Stimulated activated CD8-positive, alpha-beta memory T cell treated with anti-CD3 and anti-CD28 coated beads, Interleukin-12 subunit alpha, Interleukin-12 subunit beta, amount 100 ng/mL, for 24 hours (primary cell): ENCODE measurements around the gene RCBTB2.

Experiments used
- DNase-seq: peaks from one replicate; pipeline ENCODE4 v3.0.0-alpha.2; 2020; ENCODE audit errors: extremely low read depth

The RCBTB2 gene

DNA sequence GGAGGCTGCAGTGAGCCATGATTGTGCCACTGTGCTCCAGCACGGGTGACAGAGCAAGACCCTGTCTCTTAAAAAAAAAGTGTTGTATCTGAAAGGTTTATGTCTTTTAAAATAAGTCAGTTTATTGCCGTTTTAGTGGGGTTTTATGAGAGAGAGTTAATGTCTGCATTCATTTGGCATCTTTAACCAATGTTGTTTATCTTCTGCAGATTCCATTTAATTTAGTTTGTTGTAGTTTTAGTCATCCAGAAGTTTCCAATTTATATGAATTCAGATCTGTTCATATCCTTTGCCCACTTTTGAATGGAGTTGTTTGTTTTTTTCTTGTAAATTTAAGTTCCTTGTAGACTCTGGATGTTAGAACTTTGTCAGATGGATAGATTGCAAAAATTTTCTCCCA is 83.2 kb downstream of the RCBTB2 start:
- no peak for DNase-seq

DNA sequence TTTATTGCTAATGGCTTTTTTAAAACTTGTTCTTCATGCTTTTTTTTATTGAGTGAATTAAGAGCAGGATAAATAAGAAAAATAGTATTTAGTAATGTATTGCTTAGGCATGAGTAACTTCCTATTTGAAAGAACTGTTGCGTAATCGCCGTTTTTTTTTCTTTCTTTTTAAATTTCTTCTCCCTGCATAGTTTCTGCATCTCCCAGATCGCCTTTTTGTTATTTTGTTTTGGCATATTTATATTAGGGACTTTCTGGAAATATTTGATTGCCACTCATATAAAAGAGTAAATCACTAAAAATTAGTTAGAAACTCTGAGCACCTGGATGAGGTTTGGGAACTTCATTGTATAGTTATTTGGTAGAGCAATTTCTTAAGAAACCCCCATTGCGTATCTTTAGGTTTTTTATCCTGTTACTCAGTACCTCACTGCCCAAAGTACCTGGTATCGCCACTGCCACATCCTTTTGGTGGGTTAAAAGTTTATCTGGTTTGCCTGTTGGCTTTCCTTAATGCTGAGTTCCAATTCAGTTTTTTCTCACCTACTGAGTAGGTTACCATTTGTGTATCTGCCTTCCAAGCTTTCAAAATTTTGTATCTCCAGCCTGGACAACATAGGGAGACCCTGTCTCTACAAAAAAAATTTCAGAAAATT is 83.8 kb downstream of the RCBTB2 start:
- DNase-seq = no peak

DNA sequence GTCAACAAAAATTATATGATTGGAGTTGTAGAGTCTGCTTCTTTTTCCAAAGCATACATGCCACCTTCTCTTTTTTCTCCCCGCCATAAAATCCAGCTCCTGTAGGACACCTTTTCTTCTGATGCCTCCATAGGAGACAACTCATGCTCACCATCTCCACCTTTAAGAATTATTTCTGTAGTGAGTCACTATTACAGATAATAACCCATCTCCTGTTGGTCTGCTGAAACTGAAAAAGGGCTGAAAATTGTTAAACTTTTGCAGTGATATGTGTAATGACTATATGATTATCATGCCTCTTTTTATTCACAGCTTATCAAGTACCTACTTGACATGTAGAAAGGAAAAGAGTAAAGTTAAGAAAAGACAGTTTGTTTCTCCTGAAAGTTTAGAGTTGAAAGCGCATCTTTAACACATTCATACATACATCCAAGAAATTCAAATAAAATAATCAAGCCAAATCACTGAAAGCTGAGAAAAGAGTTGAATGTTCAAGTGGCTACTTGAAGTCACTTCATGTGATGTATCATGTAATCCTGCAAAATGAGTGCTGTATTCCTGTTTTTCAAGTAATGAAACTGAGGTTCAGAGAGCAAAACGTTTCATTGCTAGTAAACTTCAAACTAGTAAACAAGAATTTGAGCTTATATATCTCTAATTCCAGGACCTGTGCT is 84.5 kb downstream of the RCBTB2 start:
- DNase-seq = no peak

DNA sequence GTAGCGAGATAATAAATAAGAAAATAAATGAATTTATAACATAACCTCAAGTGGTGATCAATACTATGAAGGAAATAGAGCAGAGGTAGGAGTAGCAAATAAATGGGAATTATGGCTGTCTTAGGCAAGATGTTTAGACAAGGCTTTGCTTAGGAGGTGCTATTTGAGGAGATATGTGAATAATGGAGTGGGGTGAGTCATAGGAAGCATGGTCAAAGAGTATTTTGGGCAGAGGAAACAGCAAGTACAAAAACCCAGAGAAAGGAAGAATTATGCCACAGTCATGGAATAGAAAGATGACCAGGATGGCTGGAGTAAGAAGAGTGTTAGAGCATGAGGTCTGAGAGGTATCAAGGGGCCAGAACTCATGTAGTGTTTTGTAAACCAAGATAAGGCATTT is 86.4 kb downstream of the RCBTB2 start:
- no peak for DNase-seq

DNA sequence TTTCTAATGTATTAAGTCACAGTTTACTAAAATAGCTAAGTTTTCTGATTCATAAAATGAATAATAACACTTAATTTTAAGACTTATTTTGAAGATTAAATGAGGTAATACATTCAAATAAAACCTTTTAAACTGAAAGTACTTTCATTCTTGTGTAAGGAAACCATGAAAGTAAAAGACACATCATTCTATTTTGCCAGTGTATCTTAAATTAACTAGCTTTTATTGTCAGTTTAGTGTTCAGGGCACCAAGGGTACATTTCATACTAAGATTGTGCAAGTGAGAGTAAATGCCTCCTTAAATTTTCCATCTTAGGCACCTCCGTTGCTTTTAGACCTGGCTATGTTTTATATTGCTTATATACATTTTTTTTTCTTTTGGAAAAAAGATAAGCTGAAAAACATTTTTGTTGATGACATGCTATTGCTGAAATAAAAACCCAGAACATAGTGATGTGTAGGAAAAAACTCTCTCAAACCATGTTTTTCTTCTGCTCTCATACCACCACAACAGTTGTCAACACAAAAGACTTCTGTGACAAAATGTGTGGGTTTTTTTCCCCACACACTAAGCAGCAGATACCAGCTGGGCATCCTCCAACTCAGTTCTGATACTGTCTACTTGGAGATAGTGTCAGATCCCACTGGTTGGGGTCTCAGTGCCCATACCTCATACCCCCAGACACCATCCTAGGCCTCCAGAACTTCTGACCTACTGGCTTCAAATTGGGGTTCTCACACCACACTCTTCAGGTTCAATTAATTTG is 89.3 kb downstream of the RCBTB2 start:
- no peak for DNase-seq
